Stomach (tissue), 4 donors: ENCODE data around the gene L3MBTL2.
A peak's percentile ranks its signal among the peaks of the same experiment; 100 is the strongest.

Experiments used
- CTCF ChIP-seq, 7 experiments: fragments of 450-650 bp in 4 of 7; fragments of 200-600 bp in 3 of 7; sonication (generic) in 3 of 7; IDR thresholded peaks; one replicate each; pipeline ENCODE4 v1.5.1; 2016 to 2019; ENCODE audit warnings: antibody characterized with exemption in 7 of 7, control low read depth in 2 of 7, mild to moderate bottlenecking in 1 of 7
- POLR2AphosphoS5 ChIP-seq, 3 donors: sonication (generic); formaldehyde crosslinking; IDR thresholded peaks; one replicate each; pipeline ENCODE4 v1.6.1; 2016; ENCODE audit warnings: antibody characterized with exemption in 3 of 3

DNA sequence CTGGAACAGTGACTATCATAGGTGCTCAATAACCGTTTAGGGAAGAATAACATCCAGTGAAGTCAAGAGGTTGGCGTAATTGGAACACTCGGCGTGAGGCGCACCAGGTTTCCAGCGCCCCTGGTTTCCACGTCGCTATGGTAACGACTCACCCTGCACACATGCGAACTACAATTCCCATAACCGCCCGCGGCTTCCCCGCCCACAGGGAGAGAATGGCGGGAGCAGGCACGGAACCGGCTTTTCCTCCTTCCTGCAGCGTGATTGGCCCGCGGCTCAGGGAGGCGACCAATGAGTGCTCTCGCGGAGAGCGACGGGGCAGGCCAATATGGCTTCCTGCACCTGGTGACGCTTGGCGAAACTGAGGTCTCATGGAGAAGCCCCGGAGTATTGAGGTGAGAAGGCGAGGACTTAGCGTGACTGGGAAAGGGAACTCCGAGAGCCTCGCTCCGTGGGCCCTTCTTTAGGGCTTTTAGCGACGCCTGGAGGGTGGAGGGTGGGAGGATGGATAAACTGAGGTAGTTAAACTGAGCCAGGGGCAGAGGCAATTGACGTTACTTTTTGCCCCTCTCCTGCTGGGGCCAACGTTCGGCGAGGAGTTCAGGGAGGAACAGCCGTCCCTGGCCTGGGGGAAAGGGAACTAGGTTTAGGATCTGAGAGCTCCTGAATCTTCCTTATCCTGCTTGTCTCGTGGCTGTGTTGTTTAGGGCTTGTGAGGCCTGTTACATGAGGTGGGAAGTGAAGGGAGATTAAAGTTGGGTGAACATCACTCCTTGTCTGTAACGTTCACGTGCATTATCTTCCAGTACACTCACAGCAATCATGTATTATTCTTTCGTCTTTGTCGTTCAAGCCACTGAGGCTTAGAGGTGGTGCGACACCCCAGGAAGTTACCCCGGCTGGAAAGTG is at the start of gene L3MBTL2:
- no peak for TF ChIP-seq CTCF (IDR thresholded peaks at IDR 0.05)
- TF ChIP-seq POLR2AphosphoS5 (IDR thresholded peaks at IDR 0.05): peak; percentile 65 to 94 (median 68)
